Measurements from ENCODE around the gene UTP14A.
A peak's percentile ranks its signal among the peaks of the same experiment; 100 is the strongest.

Gene UTP14A

DNA sequence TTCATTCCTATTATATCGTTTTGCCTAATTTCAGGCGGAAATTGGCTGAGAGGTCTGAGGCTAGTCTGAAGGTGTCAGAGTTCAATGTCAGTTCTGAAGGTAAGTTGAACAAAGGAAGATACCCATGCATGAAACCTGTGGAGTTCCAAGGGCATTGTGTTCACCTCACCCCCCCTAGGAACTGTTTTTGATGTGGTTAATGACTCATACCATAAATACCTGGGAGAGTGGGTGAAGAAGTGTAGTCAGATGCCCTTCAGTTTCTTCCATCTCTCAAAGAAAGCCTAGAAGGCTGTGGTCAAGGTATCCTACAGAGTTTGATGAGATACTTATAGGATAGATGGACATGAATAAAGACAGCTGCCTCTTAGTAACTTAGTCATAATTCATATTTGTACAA lies 2.7 kb downstream of the UTP14A start:
- Histone ChIP-seq H3K79me2 (ENCODE audit: low read length) (peaks cover 20% of the 10 kb centered on the region), H3K4me2 (ENCODE audit: low read length) (no peak overlapping the region), H3K9ac (ENCODE audit: low read length) (no peak overlapping the region), H3K27me3 (ENCODE audit: low read depth, low read length) (no peaks in the 10 kb centered on the region), H4K20me1 (ENCODE audit: insufficient read depth, low read length) (no peaks in the 10 kb centered on the region), H3K36me3 (replicated peaks; ENCODE audit: low read depth, low read length) (peaks cover 36% of the 10 kb centered on the region), H3K27ac (ENCODE audit: low read length) (no peak overlapping the region), H2AFZ (ENCODE audit: low read depth, low read length) (no peak overlapping the region), H3K9me3 (ENCODE audit: insufficient read depth, low read length) (no peaks in the 10 kb centered on the region), H3K4me3 (ENCODE audit: low read length) (no peak overlapping the region), H3K4me1 (ENCODE audit: low read length) (peaks cover 11% of the 10 kb centered on the region)
- TF ChIP-seq, protein P1, sequence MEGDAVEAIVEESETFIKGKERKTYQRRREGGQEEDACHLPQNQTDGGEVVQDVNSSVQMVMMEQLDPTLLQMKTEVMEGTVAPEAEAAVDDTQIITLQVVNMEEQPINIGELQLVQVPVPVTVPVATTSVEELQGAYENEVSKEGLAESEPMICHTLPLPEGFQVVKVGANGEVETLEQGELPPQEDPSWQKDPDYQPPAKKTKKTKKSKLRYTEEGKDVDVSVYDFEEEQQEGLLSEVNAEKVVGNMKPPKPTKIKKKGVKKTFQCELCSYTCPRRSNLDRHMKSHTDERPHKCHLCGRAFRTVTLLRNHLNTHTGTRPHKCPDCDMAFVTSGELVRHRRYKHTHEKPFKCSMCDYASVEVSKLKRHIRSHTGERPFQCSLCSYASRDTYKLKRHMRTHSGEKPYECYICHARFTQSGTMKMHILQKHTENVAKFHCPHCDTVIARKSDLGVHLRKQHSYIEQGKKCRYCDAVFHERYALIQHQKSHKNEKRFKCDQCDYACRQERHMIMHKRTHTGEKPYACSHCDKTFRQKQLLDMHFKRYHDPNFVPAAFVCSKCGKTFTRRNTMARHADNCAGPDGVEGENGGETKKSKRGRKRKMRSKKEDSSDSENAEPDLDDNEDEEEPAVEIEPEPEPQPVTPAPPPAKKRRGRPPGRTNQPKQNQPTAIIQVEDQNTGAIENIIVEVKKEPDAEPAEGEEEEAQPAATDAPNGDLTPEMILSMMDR (IDR thresholded peaks at IDR 0.05; ENCODE audit: low read depth, low read length): no peak
- no peak for TF ChIP-seq EZH2phosphoT487 (IDR thresholded peaks at IDR 0.05; ENCODE audit: low read depth)

DNA sequence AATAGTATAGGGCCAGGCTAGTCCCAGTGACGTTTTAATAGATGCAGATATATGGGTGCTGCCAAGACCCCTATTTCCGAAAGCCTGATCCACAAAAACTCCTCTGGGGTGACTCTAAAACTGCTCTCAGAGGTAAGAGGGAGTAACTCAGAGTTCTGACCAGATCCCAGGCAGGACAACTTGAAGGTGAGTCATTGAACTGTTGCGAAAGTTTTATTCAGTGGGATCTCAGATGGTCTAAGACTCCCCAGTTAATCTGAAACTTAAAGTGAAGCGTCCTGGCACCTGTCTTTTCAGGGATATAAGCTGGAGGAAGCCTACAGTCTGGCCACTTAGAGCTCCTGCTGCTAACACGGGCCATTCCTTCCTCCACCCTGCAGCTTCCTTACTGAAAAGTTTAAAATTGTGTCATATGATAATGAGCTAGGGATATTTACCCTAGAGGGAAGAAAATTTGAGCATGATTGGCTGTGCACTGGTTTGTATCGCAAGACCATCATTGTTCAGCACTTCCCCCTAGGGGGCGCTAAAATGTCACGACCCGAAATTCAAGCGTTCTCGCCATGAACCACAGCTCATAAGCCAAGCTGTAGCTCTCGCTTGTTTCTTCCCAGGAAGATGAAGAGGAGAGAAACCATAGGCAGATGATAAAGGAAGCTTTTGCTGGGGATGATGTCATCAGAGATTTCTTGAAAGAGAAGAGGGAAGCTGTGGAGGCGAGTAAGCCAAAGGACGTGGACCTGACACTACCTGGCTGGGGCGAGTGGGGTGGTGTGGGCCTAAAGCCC lies 19.5 kb downstream of the UTP14A start:
- Histone ChIP-seq H3K4me3 (ENCODE audit: low read length) (no peak overlapping the region), H3K9ac (ENCODE audit: low read length) (no peak overlapping the region), H4K20me1 (ENCODE audit: insufficient read depth, low read length) (no peaks in the 10 kb centered on the region), H3K27ac (ENCODE audit: low read length) (no peak overlapping the region), H3K79me2 (ENCODE audit: low read length) (no peaks in the 10 kb centered on the region), H3K9me3 (ENCODE audit: insufficient read depth, low read length) (no peaks in the 10 kb centered on the region), H3K4me1 (ENCODE audit: low read length) (no peaks in the 10 kb centered on the region), H3K36me3 (replicated peaks; ENCODE audit: low read depth, low read length) (peaks cover 42% of the 10 kb centered on the region), H3K27me3 (ENCODE audit: low read depth, low read length) (no peaks in the 10 kb centered on the region), H2AFZ (ENCODE audit: low read depth, low read length) (no peak overlapping the region), H3K4me2 (ENCODE audit: low read length) (no peak overlapping the region)
- TF ChIP-seq, protein P1 (IDR thresholded peaks at IDR 0.05; ENCODE audit: low read depth, low read length): peak; percentile 76
- no peak for TF ChIP-seq EZH2phosphoT487 (IDR thresholded peaks at IDR 0.05; ENCODE audit: low read depth)

DNA sequence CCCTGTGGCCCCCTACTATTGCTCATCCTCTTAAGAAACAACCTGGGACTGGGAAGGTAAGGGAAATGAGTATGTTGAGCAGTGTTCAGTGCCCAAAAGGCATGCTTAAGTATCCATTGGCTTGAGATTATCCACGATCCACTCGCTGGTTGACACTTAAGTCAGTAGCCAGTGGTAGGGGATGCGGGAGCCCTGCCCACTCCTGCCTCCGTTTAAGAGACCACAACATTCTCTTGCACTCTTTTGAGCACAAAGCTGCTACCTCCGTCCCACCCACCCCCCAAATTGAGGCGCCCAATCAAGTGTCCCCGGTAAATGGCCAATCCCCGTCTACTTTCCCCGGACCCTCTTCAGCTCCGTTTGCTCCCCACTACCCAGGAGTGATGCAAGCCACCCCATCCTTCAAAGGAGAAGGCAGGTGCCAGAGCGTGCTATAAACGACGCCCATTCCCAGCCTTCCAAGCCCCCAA lies 25.0 kb downstream of the UTP14A start:
- H3K9me3 ChIP-seq (ENCODE audit: insufficient read depth, low read length): no peaks in the 10 kb centered on the region
- peak overlapping the region; percentile 70; the same call in 1 of the 2 replicates for H2AFZ ChIP-seq (ENCODE audit: low read depth, low read length)
- H3K4me1 ChIP-seq (ENCODE audit: low read length): 0 out of 2 replicates have a peak, but pooled peaks cover 4% of the 10 kb centered on the region
- no peaks in the 10 kb centered on the region for H4K20me1 ChIP-seq (ENCODE audit: insufficient read depth, low read length)
- H3K27ac ChIP-seq (ENCODE audit: low read length): no peak overlapping the region
- H3K36me3 ChIP-seq (replicated peaks; ENCODE audit: low read depth, low read length): peaks cover 17% of the 10 kb centered on the region
- H3K9ac ChIP-seq (ENCODE audit: low read length): peak overlapping the region; percentile 85
- no peaks in the 10 kb centered on the region for H3K79me2 ChIP-seq (ENCODE audit: low read length)
- peak overlapping the region; percentile 98 for H3K4me3 ChIP-seq (ENCODE audit: low read length)
- no peak for TF ChIP-seq EZH2phosphoT487 (IDR thresholded peaks at IDR 0.05; ENCODE audit: low read depth)
- H3K4me2 ChIP-seq (ENCODE audit: low read length): peak overlapping the region; percentile 91
- H3K27me3 ChIP-seq (ENCODE audit: low read depth, low read length): 0 out of 2 replicates have a peak, but pooled peaks cover 5% of the 10 kb centered on the region

DNA sequence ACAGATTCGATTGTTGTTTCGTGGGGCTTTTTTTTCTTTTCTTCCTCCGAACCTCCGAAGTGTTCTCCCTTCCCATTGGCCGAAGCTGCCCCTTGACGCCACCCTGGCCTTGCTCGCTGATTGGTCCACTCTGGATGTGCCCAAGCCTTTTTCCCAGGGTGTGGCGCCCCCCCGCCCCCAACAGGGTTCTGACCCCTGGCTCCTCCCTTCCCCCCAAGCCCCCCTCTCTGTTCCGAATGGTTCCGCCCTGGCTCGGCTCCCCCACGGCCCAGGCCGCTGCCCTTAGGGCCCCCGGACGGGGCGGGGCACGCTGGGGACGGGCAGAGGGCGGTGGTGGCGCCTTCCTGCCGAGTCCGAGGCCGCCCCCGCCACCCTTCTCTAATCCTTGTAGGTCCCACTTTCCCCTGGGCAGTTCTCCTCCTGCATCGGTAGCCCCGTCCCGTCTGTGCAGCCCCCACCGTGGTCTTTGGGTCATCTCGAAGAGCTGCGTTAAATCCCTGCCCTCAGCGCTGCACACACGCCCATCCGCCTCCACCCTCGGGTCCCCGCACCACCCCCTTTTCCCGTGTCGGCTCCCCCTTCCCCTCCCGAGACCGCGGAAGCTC lies 25.5 kb downstream of the UTP14A start:
- H3K27ac ChIP-seq (ENCODE audit: low read length): peak overlapping the region; percentile 39
- H3K79me2 ChIP-seq (ENCODE audit: low read length): no peaks in the 10 kb centered on the region
- no peaks in the 10 kb centered on the region for H4K20me1 ChIP-seq (ENCODE audit: insufficient read depth, low read length)
- H3K9me3 ChIP-seq (ENCODE audit: insufficient read depth, low read length): no peaks in the 10 kb centered on the region
- 0 out of 2 replicates have a peak, but pooled peaks cover 5% of the 10 kb centered on the region for H3K27me3 ChIP-seq (ENCODE audit: low read depth, low read length)
- H3K9ac ChIP-seq (ENCODE audit: low read length): peak overlapping the region; percentile 85
- peaks cover 11% of the 10 kb centered on the region for H3K36me3 ChIP-seq (replicated peaks; ENCODE audit: low read depth, low read length)
- peak overlapping the region; percentile 98 for H3K4me3 ChIP-seq (ENCODE audit: low read length)
- TF ChIP-seq EZH2phosphoT487 (IDR thresholded peaks at IDR 0.05; ENCODE audit: low read depth): no peak
- TF ChIP-seq, protein P1 (IDR thresholded peaks at IDR 0.05; ENCODE audit: low read depth, low read length): no peak
- peak overlapping the region; percentile 91 for H3K4me2 ChIP-seq (ENCODE audit: low read length)
- H2AFZ ChIP-seq (ENCODE audit: low read depth, low read length): peak overlapping the region; percentile 83; the same call in 1 of the 2 replicates
- 0 out of 2 replicates have a peak, but pooled peaks cover 4% of the 10 kb centered on the region for H3K4me1 ChIP-seq (ENCODE audit: low read length)
